Natural killer cell (primary cell): ENCODE measurements around the gene CRB2. TPM values are rescaled to one million over a fixed set of nuclear protein-coding genes. Genes with fewer than 3 reads are reported as not detected.

Source experiments
- ATAC-seq, 3 donors: fragments of 150-1000 bp in 2 of 3; fragments of 200-7000 bp in 1 of 3; cut with Tn5 transposase; 1 replicate in 1 of 3; 2 replicates in 2 of 3; pipeline ENCODE4 v1.10.0; 2021; ENCODE audit warnings: mild to moderate bottlenecking in 2 of 3, moderate library complexity in 2 of 3
- DNase-seq, 2 donors: peaks; one replicate each; pipeline versions ENCODE4 v3.0.0 to v3.0.0-alpha.2; 2013 to 2021; ENCODE audit warnings: mixed read lengths in 1 of 2
- H3K27ac ChIP-seq: one replicate; pipeline ENCODE4 v1.5.1; 2013; ENCODE audit warnings: mild to moderate bottlenecking, low read length
- H3K27me3 ChIP-seq: one replicate; pipeline ENCODE4 v1.6.1; 2013; ENCODE audit warnings: low read length; ENCODE audit not compliant: control insufficient read depth, insufficient read depth
- H3K36me3 ChIP-seq: one replicate; pipeline ENCODE4 v1.6.1; 2013; ENCODE audit warnings: low read length; ENCODE audit not compliant: control insufficient read depth, insufficient read depth
- H3K4me1 ChIP-seq: one replicate; pipeline ENCODE4 v1.6.1; 2013; ENCODE audit warnings: low read length; ENCODE audit not compliant: control insufficient read depth, insufficient read depth
- H3K4me3 ChIP-seq: one replicate; pipeline ENCODE4 v1.5.1; 2013; ENCODE audit warnings: low read length
- H3K9me3 ChIP-seq: one replicate; pipeline ENCODE4 v1.6.1; 2013; ENCODE audit warnings: low read length; ENCODE audit not compliant: control insufficient read depth, insufficient read depth
- H3K27ac Mint-ChIP-seq, 2 donors: one replicate each; pipeline ENCODE4 v1.8.0; 2022; ENCODE audit warnings: mild to moderate bottlenecking in 2 of 2, mixed read lengths in 2 of 2, moderate library complexity in 1 of 2
- H3K27me3 Mint-ChIP-seq, 2 donors: one replicate each; pipeline ENCODE4 v1.8.0; 2022; ENCODE audit warnings: low read depth in 2 of 2, mixed read lengths in 2 of 2
- H3K36me3 Mint-ChIP-seq: one replicate; pipeline ENCODE4 v1.8.0; 2022; ENCODE audit warnings: mixed read lengths
- H3K4me1 Mint-ChIP-seq, 2 donors: one replicate each; pipeline ENCODE4 v1.8.0; 2022; ENCODE audit warnings: mixed read lengths in 2 of 2
- H3K4me3 Mint-ChIP-seq: one replicate; pipeline ENCODE4 v1.8.0; 2022; ENCODE audit warnings: mild to moderate bottlenecking, moderate library complexity, mixed read lengths
- H3K9me3 Mint-ChIP-seq, 2 donors: one replicate each; pipeline ENCODE4 v1.8.0; 2022; ENCODE audit warnings: mixed read lengths in 2 of 2
- CTCF ChIP-seq: fragments of 200-600 bp; IDR thresholded peaks from one replicate; pipeline ENCODE4 v1.8.0; 2022; ENCODE audit warnings: antibody characterized with exemption
- WGBS: methylation state at CpG from one replicate; pipeline ENCODE4 v1.1.7; 2013; ENCODE audit warnings: missing lambda C conversion rate; ENCODE audit not compliant: insufficient coverage; 5-methylcytosine and 5-hydroxymethylcytosine counted together
- intact Hi-C: fragments of 100-400 bp; cut with micrococcal nuclease; formaldehyde crosslinking; loops from one replicate; pipeline ENCODE4 v1.14.2; 2022
- total RNA-seq, 4 donors: library from RNA; stranded (reverse); fragments of 120-200 nt in 1 of 4; gene quantifications; one replicate each; pipeline versions ENCODE4 v1.2.3 to v1.2.4, GENCODE V29; 2013 to 2022

The CRB2 gene
- total RNA-seq, 3 donors from 2014 or later (not counting 1 experiment from before 2014, with no cell fraction given) = not detected

DNA sequence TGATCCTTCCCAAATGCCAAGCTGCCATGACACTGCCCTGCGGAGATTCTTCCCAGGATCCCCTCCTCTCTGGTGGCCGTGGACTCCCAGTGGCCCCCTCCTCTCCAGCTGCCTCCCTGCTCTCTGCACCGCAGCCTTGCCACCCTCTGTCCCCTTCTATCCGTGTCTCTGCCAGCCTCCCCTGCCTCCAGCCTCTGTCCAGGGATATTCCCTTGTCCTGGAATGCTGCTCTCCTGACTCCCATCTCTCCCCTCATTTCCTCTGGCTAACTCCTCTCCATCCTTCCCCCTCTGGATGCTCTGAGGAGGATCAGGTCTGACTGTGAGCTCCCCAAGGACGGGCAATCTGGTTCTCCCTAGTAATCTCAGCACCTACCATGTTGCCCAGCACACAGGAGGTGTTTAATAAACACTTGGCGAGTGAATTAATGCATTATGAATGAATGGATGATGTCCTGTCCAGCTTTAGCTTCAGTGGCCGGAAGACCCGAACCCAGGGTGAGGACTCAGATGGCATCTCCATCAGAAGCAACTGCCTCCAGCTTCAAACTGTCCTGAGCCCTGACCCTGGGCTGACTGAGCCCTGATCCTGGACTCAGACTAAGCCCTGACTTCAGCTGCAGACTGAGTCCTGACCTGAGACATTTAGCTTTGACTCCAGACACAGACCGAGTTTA is 7.5 kb upstream of the CRB2 start:
- no peak for ATAC-seq
- peaks cover 0 to 16% of the 10 kb centered on the region in 2 donors for H3K27me3 Mint-ChIP-seq
- H3K4me3 Mint-ChIP-seq = no peak overlapping the region
- H3K36me3 Mint-ChIP-seq = no peaks in the 10 kb centered on the region
- intact Hi-C loops = no loop called here
- no peaks in the 10 kb centered on the region for H3K9me3 Mint-ChIP-seq
- Histone ChIP-seq H3K27ac (no peak overlapping the region), H3K27me3 (no peaks in the 10 kb centered on the region), H3K4me3 (no peak overlapping the region), H3K4me1 (peaks cover 18% of the 10 kb centered on the region), H3K9me3 (no peaks in the 10 kb centered on the region), H3K36me3 (no peaks in the 10 kb centered on the region)
- 88% methylated on average over 9 of the region's 9 CpGs for WGBS
- no peak for TF ChIP-seq CTCF
- no peak overlapping the region for H3K27ac Mint-ChIP-seq
- H3K4me1 Mint-ChIP-seq = no peaks in the 10 kb centered on the region
- DNase-seq = no peak

DNA sequence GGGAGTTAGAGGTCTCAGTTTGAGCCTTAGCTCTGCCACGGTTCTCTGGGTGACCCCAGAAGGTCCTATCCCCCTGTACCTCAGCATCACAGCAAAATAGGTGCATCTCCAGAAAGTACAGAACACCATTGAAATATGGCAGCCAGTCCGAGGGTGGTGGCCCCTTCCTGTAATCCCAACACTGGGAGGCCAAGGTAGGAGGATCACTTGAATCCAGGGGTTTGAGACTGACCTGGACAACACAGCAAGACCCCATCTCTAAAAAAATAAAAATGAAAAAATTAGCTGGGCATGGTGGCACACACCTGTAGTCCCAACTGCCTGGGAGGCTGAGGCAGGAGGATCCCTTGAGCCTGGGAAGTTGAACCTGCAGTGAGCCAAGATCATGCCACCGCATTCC is 7.0 kb upstream of the CRB2 start:
- ATAC-seq (no peak), DNase-seq (no peak)
- no peak overlapping the region for H3K4me3 ChIP-seq
- no peak overlapping the region for H3K27ac ChIP-seq
- H3K27me3 ChIP-seq = no peaks in the 10 kb centered on the region
- Mint-ChIP-seq H3K9me3 (no peaks in the 10 kb centered on the region), H3K27me3 (peaks cover 0 to 16% of the 10 kb centered on the region in 2 donors), H3K4me1 (peaks cover 0 to 3% of the 10 kb centered on the region in 2 donors), H3K27ac (no peak overlapping the region), H3K4me3 (no peak overlapping the region), H3K36me3 (no peaks in the 10 kb centered on the region)
- H3K4me1 ChIP-seq = peaks cover 15% of the 10 kb centered on the region
- H3K9me3 ChIP-seq = no peaks in the 10 kb centered on the region
- no peaks in the 10 kb centered on the region for H3K36me3 ChIP-seq
- 56% methylated on average over 3 of the region's 3 CpGs for WGBS
- intact Hi-C loops = no loop called here
- no peak for TF ChIP-seq CTCF

DNA sequence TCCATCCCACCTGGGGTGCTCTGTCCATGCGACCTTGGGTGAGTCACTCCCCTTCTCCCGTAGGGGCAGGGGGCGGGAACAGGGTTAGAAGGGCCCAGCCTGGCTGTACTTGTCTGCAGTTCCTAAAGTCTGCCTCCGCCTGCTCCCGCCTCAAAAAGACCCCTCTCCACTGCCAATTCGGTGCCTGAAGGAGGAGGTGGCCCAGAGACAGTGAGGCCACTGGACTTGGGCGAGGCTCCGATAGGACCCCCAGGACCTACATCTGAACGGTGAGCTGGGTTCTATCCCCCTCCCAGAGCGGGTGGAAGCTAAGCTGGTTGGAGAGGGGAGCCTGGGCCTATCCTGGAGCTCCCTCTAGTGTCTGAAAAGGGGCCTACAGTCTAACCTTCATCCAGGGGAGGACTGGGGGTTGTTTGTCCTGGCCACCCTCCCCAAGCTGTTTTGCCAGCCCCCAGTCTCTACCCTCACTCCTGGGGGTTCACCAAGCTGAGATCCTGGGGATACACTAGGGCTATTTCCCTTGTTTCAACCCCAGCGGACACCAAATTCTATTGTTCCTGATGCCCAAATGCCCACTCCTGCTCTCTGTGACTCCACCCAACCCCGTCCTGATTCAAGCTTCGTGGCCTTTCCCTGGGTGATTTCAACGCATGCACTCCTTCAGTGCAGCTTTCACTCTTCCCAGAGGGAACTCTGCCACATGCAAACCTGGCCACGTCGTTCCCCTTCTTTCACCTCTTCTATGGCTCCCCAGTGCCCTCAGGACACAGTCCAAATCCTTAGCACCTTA is 6.1 kb upstream of the CRB2 start:
- H3K27ac Mint-ChIP-seq = no peak overlapping the region
- DNase-seq = peak; percentile 45 to 81
- no peaks in the 10 kb centered on the region for H3K9me3 ChIP-seq
- intact Hi-C loops = loop anchor here (1.0 to 10.0 kb wide), 3 partner anchors 268 to 525 kb away; partner anchors contain the start of gene PDCL
- H3K4me3 ChIP-seq = no peak overlapping the region
- no peaks in the 10 kb centered on the region for H3K36me3 Mint-ChIP-seq
- peak; percentile 95 for TF ChIP-seq CTCF
- ATAC-seq = peak; percentile 70 to 93 (median 87)
- H3K4me1 Mint-ChIP-seq = peaks cover 0 to 6% of the 10 kb centered on the region in 2 donors
- no peaks in the 10 kb centered on the region for H3K27me3 ChIP-seq
- no peaks in the 10 kb centered on the region for H3K36me3 ChIP-seq
- H3K9me3 Mint-ChIP-seq = no peaks in the 10 kb centered on the region
- no peak overlapping the region for H3K4me3 Mint-ChIP-seq
- 33% methylated on average over 16 of the region's 16 CpGs for WGBS
- peaks cover 12% of the 10 kb centered on the region for H3K4me1 ChIP-seq
- no peak overlapping the region for H3K27ac ChIP-seq
- H3K27me3 Mint-ChIP-seq = peaks cover 0 to 16% of the 10 kb centered on the region in 2 donors
